K562 (cell line): Measurements from ENCODE around the gene CD300H. TPM values are rescaled to one million over a fixed set of nuclear protein-coding genes. Genes with fewer than 3 reads are reported as not detected.

ENCODE experiments used
- ATAC-seq: fragments of 200-7000 bp; cut with Tn5 transposase; 3 replicates; pipeline ENCODE4 v1.9.1; 2020; ENCODE audit warnings: moderate library complexity
- BruUV-seq: library from RNA; stranded (reverse); fragments of 400-500 nt; replicated peaks from 2 replicates; lab custom pipeline; 2021; lab: Mats Ljungman, UMichigan
- CTCF ChIA-PET: fragments of 300-600 bp; formaldehyde crosslinking; extraction: SDS; loops from one replicate; lab custom pipeline; 2021; ENCODE audit warnings: low intra/inter-chr PET ratio; lab: Yijun Ruan, JAX
- POLR2A ChIA-PET: fragments of 300-600, 350-650 bp; sonication (Branson Sonifier 250); formaldehyde crosslinking; extraction: SDS; loops from one replicate; lab custom pipeline; 2021; ENCODE audit warnings: antibody characterized with exemption, inconsistent platforms; lab: Yijun Ruan, JAX
- DNase-seq, 4 experiments: peaks; one replicate each; pipeline versions ENCODE4 v3.0.0 to v3.0.0-alpha.2; 2011 to 2018; ENCODE audit warnings: low spot score in 3 of 4, mixed read lengths in 3 of 4; ENCODE audit errors: extremely low read depth in 1 of 4
- FAIRE-seq: peaks from 2 replicates; lab custom pipeline; 2011; peaks lifted over from hg19 to GRCh38; lab: Jason Lieb, UNC
- H2AFZ ChIP-seq: 2 replicates; pipeline ENCODE4 v1.6.0; 2011; ENCODE audit warnings: low read depth, low read length, control low read depth, inconsistent platforms
- H3K27ac ChIP-seq: fragments of 200-600 bp; 3 replicates; pipeline ENCODE4 v1.8.0; 2011; ENCODE audit warnings: low read depth, mild to moderate bottlenecking, control low read depth, inconsistent platforms, low read length, moderate library complexity, mixed read lengths; ENCODE audit errors: extremely low read depth
- H3K27me3 ChIP-seq, 2 experiments: fragments of 300-600 bp in 1 of 2; 2 replicates in 1 of 2; 3 replicates in 1 of 2; pipeline versions ENCODE4 v1.6.0 to v1.8.0; 2011; ENCODE audit warnings: inconsistent platforms in 2 of 2, low read length in 2 of 2, mild to moderate bottlenecking in 1 of 2, mixed read lengths in 1 of 2, moderate library complexity in 1 of 2; ENCODE audit not compliant: control insufficient read depth in 2 of 2, insufficient read depth in 2 of 2
- H3K36me3 ChIP-seq: fragments of 300-600 bp; 3 replicates; pipeline ENCODE4 v1.8.0; 2011; ENCODE audit warnings: mild to moderate bottlenecking, low read length, inconsistent platforms; ENCODE audit not compliant: control insufficient read depth, insufficient read depth
- H3K4me1 ChIP-seq, 2 experiments: fragments of 200-600 bp in 1 of 2; replicated peaks in 1 of 2; 2 replicates in 1 of 2; 3 replicates in 1 of 2; pipeline versions ENCODE4 v1.5.1 to v1.8.0; 2011; ENCODE audit warnings: inconsistent platforms in 2 of 2, low read length in 2 of 2, mild to moderate bottlenecking in 1 of 2, mixed read lengths in 1 of 2, moderate library complexity in 1 of 2; ENCODE audit not compliant: control insufficient read depth in 2 of 2, insufficient read depth in 2 of 2
- H3K4me2 ChIP-seq: 2 replicates; pipeline ENCODE4 v1.6.1; 2011; ENCODE audit warnings: low read length, control low read depth, inconsistent platforms, mixed read lengths; ENCODE audit not compliant: insufficient read depth
- H3K4me3 ChIP-seq: fragments of 200-600 bp; sonication (generic), shearing (Covaris generic); 2 replicates; pipeline ENCODE4 v1.5.1; 2016; ENCODE audit warnings: control low read depth, inconsistent platforms
- H3K79me2 ChIP-seq: fragments of 200-600 bp; 3 replicates; pipeline ENCODE4 v1.8.0; 2011; ENCODE audit warnings: low read length, inconsistent platforms; ENCODE audit not compliant: control insufficient read depth, insufficient read depth
- H3K9ac ChIP-seq, 2 experiments: 2 replicates each; pipeline versions ENCODE4 v1.6.0 to v1.6.1; 2011; ENCODE audit warnings: low read depth in 2 of 2, low read length in 2 of 2, control low read depth in 1 of 2, inconsistent platforms in 1 of 2, mild to moderate bottlenecking in 1 of 2, mixed read lengths in 1 of 2; ENCODE audit not compliant: insufficient read depth in 1 of 2
- H3K9me1 ChIP-seq: one replicate; pipeline ENCODE4 v1.6.0; 2011; ENCODE audit warnings: inconsistent platforms, mild to moderate bottlenecking, low read length, moderate library complexity; ENCODE audit not compliant: control insufficient read depth, insufficient read depth
- H3K9me3 ChIP-seq: replicated peaks from 2 replicates; pipeline ENCODE4 v1.5.1; 2011; ENCODE audit warnings: low read depth, low read length, inconsistent platforms; ENCODE audit not compliant: control insufficient read depth, insufficient read depth
- H4K20me1 ChIP-seq: replicated peaks from 2 replicates; pipeline ENCODE4 v1.6.1; 2011; ENCODE audit warnings: low read length, inconsistent platforms, mixed read lengths; ENCODE audit not compliant: control insufficient read depth, insufficient read depth
- FOXK1 ChIP-seq: sonication (generic); formaldehyde crosslinking; IDR thresholded peaks from 2 replicates; pipeline ENCODE4 v1.8.0; 2022; ENCODE audit warnings: missing genetic modification reagents, mild to moderate bottlenecking, borderline replicate concordance
- MYBL2 ChIP-seq, 2 experiments: fragments of 450-650 bp in 1 of 2; sonication (generic) in 1 of 2; formaldehyde crosslinking in 1 of 2; IDR thresholded peaks; 2 replicates each; pipeline versions ENCODE4 v1.6.1 to v1.8.1; 2017 to 2022; ENCODE audit warnings: borderline replicate concordance in 1 of 2, inconsistent platforms in 1 of 2, low read depth in 1 of 2, mild to moderate bottlenecking in 1 of 2, missing genetic modification reagents in 1 of 2, moderate library complexity in 1 of 2
- STAG1 ChIP-seq: sonication (generic); formaldehyde crosslinking; IDR thresholded peaks from 2 replicates; pipeline ENCODE4 v1.5.0; 2020; ENCODE audit warnings: missing genetic modification reagents, borderline replicate concordance
- XRCC5 ChIP-seq: fragments of 200-400 bp; formaldehyde crosslinking; IDR thresholded peaks from 2 replicates; pipeline ENCODE4 v1.6.1; 2017; ENCODE audit warnings: low read depth, mild to moderate bottlenecking, low read length
- whole genome bisulfite sequencing: fragments of 100-300 bp; shearing (Covaris generic); methylation state at CpG from one replicate; pipeline ENCODE4 v1.1.6; 2016; ENCODE audit warnings: low coverage, mixed read lengths; ENCODE audit not compliant: insufficient coverage; ENCODE audit errors: missing lambda C conversion rate; 5-methylcytosine and 5-hydroxymethylcytosine counted together
- in situ Hi-C: fragments of 300-500 bp; cut with MboI; formaldehyde crosslinking; loops from 4 replicates; pipeline ENCODE4 v1.15.0; 2018; ENCODE audit warnings: inconsistent platforms, mixed read lengths
- intact Hi-C: fragments of 100-400 bp; cut with micrococcal nuclease; formaldehyde crosslinking; loops from 2 replicates; pipeline ENCODE4 v1.14.2; 2022
- polyA plus RNA-seq, 8 experiments: library from polyadenylated mRNA; depleted of rRNA in 4 of 8; stranded (reverse) in 5 of 8; unstranded in 3 of 8; fragments of >200 nt; fragmentation: Nextera tagmentation in 2 of 8; fragmentation: Illumina TruSeq in 1 of 8; extraction: Ambion mirVana in 2 of 8; extraction: Trizol in 1 of 8; gene quantifications; 2 replicates each; pipeline versions ENCODE4 v1.2.1 to v1.2.3, GENCODE V29; 2011 to 2014; ENCODE audit warnings: inconsistent platforms in 1 of 8, missing spikeins in 1 of 8
- total RNA-seq, 7 experiments: library from RNA; depleted of rRNA in 6 of 7; stranded (reverse); fragments of >200 nt in 6 of 7; fragmentation: Illumina TruSeq in 2 of 7; extraction: Trizol in 2 of 7; gene quantifications; 2 replicates each; pipeline versions ENCODE4 v1.2.1 to v1.2.3, GENCODE V29; 2011 to 2021; ENCODE audit warnings: low replicate concordance in 1 of 7
- TF ChIP-seq, protein P1 (sequence below): fragments of 450-650 bp; formaldehyde crosslinking; IDR thresholded peaks from 2 replicates; pipeline ENCODE4 v1.4.0; 2020; ENCODE audit warnings: mild to moderate bottlenecking, moderate library complexity
- TF ChIP-seq, protein P2 (sequence below): sonication (generic); formaldehyde crosslinking; IDR thresholded peaks from 2 replicates; pipeline ENCODE4 v1.8.0; 2023; ENCODE audit warnings: missing genetic modification reagents, mild to moderate bottlenecking, borderline replicate concordance
- TF ChIP-seq, protein P3 (sequence below): sonication (generic); formaldehyde crosslinking; IDR thresholded peaks from 2 replicates; pipeline ENCODE4 v1.8.1; 2022; ENCODE audit warnings: missing genetic modification reagents
- TF ChIP-seq, protein P4 (sequence below): fragments of 250-450 bp; sonication (Bioruptor Pico); IDR thresholded peaks from 2 replicates; pipeline ENCODE4 v1.8.0; 2021; ENCODE audit warnings: moderate library complexity, mild to moderate bottlenecking, inconsistent platforms
- TF ChIP-seq, protein P5 (sequence below): sonication (generic); formaldehyde crosslinking; IDR thresholded peaks from 2 replicates; pipeline ENCODE4 v1.4.0; 2020; ENCODE audit warnings: mild to moderate bottlenecking, missing genetic modification reagents

Gene CD300H
- total and polyA plus RNA-seq, 9 of the 15 experiments (the other 6 are each of a cell fraction or from before 2014, with no cell fraction given) = not detected

DNA sequence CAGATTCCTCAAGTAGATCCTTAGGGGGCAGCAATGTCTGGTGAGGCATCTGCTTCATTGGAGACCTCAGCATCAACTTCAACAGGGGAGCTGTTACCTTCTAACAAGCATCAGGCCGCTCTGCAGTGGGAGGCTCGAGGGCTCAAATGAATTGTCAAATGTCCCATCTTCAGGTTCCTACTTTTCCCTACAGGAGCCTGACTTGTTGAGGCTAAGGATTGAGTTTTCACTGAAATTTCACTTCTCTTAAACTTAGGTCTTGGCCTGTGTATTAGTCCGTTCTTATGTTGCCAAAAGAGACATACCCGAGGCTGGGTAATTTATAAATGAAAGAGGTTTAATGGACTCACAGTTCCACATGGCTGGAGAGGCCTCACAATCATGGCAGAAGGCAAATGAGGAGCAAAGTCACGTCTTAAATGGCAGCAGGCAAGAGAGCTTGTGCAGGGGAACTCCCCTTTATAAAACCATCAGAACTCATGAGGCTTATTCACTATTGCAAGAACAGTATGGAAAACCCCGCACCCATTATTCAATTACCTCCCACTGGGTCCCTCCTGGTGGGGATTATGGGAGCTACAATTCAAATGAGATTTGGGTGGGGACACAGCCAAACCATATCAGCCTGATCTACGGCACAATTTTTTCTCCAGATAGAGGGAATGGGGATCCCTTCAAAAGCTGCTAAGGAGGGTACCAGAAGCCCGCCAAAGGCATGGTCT lies 29.9 kb upstream of the CD300H start:
- ChIA-PET POLR2A (interaction anchor here (0.7 kb wide), 1 partner anchor 218 kb away, joined by 4 read pairs; no protein-coding TSS in a partner anchor), CTCF (no interaction called here)
- no peak overlapping the region for H3K9ac ChIP-seq
- no peak for ATAC-seq
- H3K9me1 ChIP-seq = no peaks in the 10 kb centered on the region
- no peak overlapping the region for H3K4me3 ChIP-seq
- WGBS = under 1% methylated on average over 8 of the region's 8 CpGs
- intact Hi-C loops = no loop called here
- DNase-seq = no peak
- BruUV-seq = no TSS peak
- H3K36me3 ChIP-seq = no peaks in the 10 kb centered on the region
- no peaks in the 10 kb centered on the region for H3K9me3 ChIP-seq
- H3K27ac ChIP-seq = no peak overlapping the region
- H2AFZ ChIP-seq = no peak overlapping the region
- FAIRE-seq = no peak
- H3K27me3 ChIP-seq = peaks cover 0 to 16% of the 10 kb centered on the region in 2 experiments; a peak in 2 of 5 replicates
- H3K4me2 ChIP-seq = no peak overlapping the region
- no peaks in the 10 kb centered on the region for H3K79me2 ChIP-seq
- no peaks in the 10 kb centered on the region for H4K20me1 ChIP-seq
- in situ Hi-C loops = loop anchor here (10.0 kb wide), 1 partner anchor 222 kb away; no protein-coding TSS in a partner anchor
- no peaks in the 10 kb centered on the region for H3K4me1 ChIP-seq
- TF ChIP-seq FOXK1 (no peak), STAG1 (CRISPR knock-in tag) (no peak), MYBL2 (IDR thresholded peaks at IDR 0.05; ENCODE audit: low read depth) (no peak), MYBL2 (CRISPR knock-in tag; IDR thresholded peaks at IDR 0.05; ENCODE audit: borderline replicate concordance) (no peak), XRCC5 (no peak)
- TF ChIP-seq, protein P1, sequence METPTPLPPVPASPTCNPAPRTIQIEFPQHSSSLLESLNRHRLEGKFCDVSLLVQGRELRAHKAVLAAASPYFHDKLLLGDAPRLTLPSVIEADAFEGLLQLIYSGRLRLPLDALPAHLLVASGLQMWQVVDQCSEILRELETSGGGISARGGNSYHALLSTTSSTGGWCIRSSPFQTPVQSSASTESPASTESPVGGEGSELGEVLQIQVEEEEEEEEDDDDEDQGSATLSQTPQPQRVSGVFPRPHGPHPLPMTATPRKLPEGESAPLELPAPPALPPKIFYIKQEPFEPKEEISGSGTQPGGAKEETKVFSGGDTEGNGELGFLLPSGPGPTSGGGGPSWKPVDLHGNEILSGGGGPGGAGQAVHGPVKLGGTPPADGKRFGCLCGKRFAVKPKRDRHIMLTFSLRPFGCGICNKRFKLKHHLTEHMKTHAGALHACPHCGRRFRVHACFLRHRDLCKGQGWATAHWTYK (CRISPR knock-in tag) = no peak
- TF ChIP-seq, protein P2, sequence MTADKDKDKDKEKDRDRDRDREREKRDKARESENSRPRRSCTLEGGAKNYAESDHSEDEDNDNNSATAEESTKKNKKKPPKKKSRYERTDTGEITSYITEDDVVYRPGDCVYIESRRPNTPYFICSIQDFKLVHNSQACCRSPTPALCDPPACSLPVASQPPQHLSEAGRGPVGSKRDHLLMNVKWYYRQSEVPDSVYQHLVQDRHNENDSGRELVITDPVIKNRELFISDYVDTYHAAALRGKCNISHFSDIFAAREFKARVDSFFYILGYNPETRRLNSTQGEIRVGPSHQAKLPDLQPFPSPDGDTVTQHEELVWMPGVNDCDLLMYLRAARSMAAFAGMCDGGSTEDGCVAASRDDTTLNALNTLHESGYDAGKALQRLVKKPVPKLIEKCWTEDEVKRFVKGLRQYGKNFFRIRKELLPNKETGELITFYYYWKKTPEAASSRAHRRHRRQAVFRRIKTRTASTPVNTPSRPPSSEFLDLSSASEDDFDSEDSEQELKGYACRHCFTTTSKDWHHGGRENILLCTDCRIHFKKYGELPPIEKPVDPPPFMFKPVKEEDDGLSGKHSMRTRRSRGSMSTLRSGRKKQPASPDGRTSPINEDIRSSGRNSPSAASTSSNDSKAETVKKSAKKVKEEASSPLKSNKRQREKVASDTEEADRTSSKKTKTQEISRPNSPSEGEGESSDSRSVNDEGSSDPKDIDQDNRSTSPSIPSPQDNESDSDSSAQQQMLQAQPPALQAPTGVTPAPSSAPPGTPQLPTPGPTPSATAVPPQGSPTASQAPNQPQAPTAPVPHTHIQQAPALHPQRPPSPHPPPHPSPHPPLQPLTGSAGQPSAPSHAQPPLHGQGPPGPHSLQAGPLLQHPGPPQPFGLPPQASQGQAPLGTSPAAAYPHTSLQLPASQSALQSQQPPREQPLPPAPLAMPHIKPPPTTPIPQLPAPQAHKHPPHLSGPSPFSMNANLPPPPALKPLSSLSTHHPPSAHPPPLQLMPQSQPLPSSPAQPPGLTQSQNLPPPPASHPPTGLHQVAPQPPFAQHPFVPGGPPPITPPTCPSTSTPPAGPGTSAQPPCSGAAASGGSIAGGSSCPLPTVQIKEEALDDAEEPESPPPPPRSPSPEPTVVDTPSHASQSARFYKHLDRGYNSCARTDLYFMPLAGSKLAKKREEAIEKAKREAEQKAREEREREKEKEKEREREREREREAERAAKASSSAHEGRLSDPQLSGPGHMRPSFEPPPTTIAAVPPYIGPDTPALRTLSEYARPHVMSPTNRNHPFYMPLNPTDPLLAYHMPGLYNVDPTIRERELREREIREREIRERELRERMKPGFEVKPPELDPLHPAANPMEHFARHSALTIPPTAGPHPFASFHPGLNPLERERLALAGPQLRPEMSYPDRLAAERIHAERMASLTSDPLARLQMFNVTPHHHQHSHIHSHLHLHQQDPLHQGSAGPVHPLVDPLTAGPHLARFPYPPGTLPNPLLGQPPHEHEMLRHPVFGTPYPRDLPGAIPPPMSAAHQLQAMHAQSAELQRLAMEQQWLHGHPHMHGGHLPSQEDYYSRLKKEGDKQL (CRISPR knock-in tag) = no peak
- TF ChIP-seq, protein P3, sequence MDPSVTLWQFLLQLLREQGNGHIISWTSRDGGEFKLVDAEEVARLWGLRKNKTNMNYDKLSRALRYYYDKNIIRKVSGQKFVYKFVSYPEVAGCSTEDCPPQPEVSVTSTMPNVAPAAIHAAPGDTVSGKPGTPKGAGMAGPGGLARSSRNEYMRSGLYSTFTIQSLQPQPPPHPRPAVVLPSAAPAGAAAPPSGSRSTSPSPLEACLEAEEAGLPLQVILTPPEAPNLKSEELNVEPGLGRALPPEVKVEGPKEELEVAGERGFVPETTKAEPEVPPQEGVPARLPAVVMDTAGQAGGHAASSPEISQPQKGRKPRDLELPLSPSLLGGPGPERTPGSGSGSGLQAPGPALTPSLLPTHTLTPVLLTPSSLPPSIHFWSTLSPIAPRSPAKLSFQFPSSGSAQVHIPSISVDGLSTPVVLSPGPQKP (CRISPR knock-in tag) = no peak
- TF ChIP-seq, protein P4, sequence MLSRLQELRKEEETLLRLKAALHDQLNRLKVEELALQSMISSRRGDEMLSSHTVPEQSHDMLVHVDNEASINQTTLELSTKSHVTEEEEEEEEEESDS = no peak
- TF ChIP-seq, protein P5, sequence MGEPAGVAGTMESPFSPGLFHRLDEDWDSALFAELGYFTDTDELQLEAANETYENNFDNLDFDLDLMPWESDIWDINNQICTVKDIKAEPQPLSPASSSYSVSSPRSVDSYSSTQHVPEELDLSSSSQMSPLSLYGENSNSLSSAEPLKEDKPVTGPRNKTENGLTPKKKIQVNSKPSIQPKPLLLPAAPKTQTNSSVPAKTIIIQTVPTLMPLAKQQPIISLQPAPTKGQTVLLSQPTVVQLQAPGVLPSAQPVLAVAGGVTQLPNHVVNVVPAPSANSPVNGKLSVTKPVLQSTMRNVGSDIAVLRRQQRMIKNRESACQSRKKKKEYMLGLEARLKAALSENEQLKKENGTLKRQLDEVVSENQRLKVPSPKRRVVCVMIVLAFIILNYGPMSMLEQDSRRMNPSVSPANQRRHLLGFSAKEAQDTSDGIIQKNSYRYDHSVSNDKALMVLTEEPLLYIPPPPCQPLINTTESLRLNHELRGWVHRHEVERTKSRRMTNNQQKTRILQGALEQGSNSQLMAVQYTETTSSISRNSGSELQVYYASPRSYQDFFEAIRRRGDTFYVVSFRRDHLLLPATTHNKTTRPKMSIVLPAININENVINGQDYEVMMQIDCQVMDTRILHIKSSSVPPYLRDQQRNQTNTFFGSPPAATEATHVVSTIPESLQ (CRISPR knock-in tag) = no peak
